ENCODE data around the gene PRRG4. TPM values are rescaled to one million over a fixed set of nuclear protein-coding genes. Genes with fewer than 3 reads are reported as not detected.
"Not testable (repeated sequence)": the region's sequence is repeated elsewhere in the genome, so short reads cannot be mapped to it uniquely, and the experiment has no call there.

Gene PRRG4
- total and polyA plus RNA-seq, 2 donors (not counting 1 experiment from before 2014, with no cell fraction given) = 0.08 to 0.33 TPM

DNA sequence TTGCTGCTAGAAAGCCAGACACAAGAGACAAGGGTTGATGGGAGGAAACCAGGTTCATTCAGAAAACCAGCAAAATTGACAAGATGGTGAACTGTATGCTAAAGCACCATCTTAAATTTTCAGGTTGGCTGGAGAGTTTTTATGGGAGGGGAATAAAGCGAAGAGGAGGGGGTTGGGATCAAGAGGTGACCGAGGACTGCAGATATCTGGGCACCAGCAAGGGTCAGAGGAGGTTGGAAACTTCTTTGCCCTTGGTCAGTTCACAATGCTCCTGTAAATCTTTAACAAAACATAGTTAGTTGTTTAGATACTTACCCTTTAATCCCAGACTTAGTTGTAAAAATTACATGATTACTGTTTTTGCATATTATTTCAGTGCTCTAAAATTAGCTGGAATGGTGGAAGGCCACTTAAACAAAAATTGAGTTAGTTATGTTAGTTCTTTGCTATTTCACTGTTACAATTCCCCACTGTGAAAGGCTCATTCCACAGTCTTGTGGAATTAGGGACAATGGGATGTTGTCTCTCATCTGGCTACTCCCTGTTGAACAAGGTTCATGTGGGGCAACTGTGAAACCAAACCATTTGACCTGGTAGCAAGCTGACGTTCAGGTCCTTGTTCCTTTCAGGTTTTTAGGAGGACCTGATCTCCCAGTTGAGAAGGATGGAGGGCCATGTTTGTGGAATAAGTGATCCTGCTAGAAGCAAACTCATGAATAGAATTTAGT, 32.3 kb downstream of the PRRG4 start:
- Histone ChIP-seq H2AFZ (ENCODE audit: low read length) (no peak overlapping the region), H3K4me3 (replicated peaks in 1 of 4; ENCODE audit: control extremely low read depth in 1 of 4, insufficient read depth in 1 of 4, low read depth in 3 of 4, low read length in 4 of 4) (no peak overlapping the region), H3K79me2 (ENCODE audit: control insufficient read depth, insufficient read depth, low read length) (no peaks in the 10 kb centered on the region), H3K27ac (ENCODE audit: insufficient read depth, low read length) (no peak overlapping the region), H3K9ac (ENCODE audit: insufficient read depth, low read length) (no peak overlapping the region), H3K4me2 (ENCODE audit: extremely low read depth, insufficient read depth, low read length) (no peak overlapping the region), H3K27me3 (ENCODE audit: control insufficient read depth, insufficient read depth, low read length) (peaks cover 3% of the 10 kb centered on the region), H3K36me3 (ENCODE audit: control insufficient read depth, insufficient read depth, low read length) (no peaks in the 10 kb centered on the region), H3K4me1 (ENCODE audit: control insufficient read depth, extremely low read depth, insufficient read depth, low read length) (no peaks in the 10 kb centered on the region), H4K20me1 (ENCODE audit: control insufficient read depth, extremely low read depth, insufficient read depth, low read length) (no peaks in the 10 kb centered on the region), H3K9me3 (ENCODE audit: control insufficient read depth, insufficient read depth, low read depth, low read length) (no peaks in the 10 kb centered on the region)
- no peak for DNase-seq (ENCODE audit: low read depth in 2 of 2)
- TF ChIP-seq EZH2 (IDR thresholded peaks at IDR 0.05; ENCODE audit: low read length, missing control alignments) (no peak), CTCF (conservative IDR thresholded peaks at IDR 0.05 in 1 of 2, IDR thresholded peaks at IDR 0.05 in 1 of 2; ENCODE audit: low read depth in 1 of 2, low read length in 2 of 2) (no peak)

DNA sequence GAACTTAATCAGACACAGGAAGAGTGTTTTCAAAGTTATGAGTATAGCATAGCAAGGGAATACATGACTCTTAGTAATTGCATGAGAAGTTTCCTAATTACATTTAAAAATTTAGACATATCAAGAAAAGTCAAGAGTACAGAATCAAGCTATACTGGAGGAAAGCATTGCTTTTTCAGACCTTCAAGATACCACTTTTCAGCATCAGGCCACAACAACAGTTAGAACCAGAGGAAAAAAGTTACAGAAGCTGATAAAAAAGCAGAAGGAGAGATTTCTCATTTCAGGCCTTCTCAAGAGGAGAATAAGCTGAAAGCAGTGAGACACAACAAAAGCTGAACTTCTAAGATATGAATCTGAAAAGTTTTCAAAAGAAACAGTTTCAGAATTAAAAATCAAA, 34.8 kb downstream of the PRRG4 start:
- no peak for DNase-seq (ENCODE audit: low read depth in 2 of 2)
- Histone ChIP-seq H3K9ac (ENCODE audit: insufficient read depth, low read length) (no peak overlapping the region), H3K9me3 (ENCODE audit: control insufficient read depth, insufficient read depth, low read depth, low read length) (no peaks in the 10 kb centered on the region), H3K79me2 (ENCODE audit: control insufficient read depth, insufficient read depth, low read length) (no peaks in the 10 kb centered on the region), H3K27me3 (ENCODE audit: control insufficient read depth, insufficient read depth, low read length) (no peaks in the 10 kb centered on the region), H3K4me2 (ENCODE audit: extremely low read depth, insufficient read depth, low read length) (no peak overlapping the region), H3K27ac (ENCODE audit: insufficient read depth, low read length) (no peak overlapping the region), H2AFZ (ENCODE audit: low read length) (no peak overlapping the region), H4K20me1 (ENCODE audit: control insufficient read depth, extremely low read depth, insufficient read depth, low read length) (no peaks in the 10 kb centered on the region), H3K4me1 (ENCODE audit: control insufficient read depth, extremely low read depth, insufficient read depth, low read length) (no peaks in the 10 kb centered on the region), H3K4me3 (replicated peaks in 1 of 4; ENCODE audit: control extremely low read depth in 1 of 4, insufficient read depth in 1 of 4, low read depth in 3 of 4, low read length in 4 of 4) (no peak overlapping the region), H3K36me3 (ENCODE audit: control insufficient read depth, insufficient read depth, low read length) (no peaks in the 10 kb centered on the region)
- TF ChIP-seq EZH2 (IDR thresholded peaks at IDR 0.05; ENCODE audit: low read length, missing control alignments) (no peak), CTCF (conservative IDR thresholded peaks at IDR 0.05 in 1 of 2, IDR thresholded peaks at IDR 0.05 in 1 of 2; ENCODE audit: low read depth in 1 of 2, low read length in 2 of 2) (no peak)

- H3K9ac ChIP-seq (ENCODE audit: insufficient read depth, low read length); H3K4me1 ChIP-seq (ENCODE audit: control insufficient read depth, extremely low read depth, insufficient read depth, low read length); H3K36me3 ChIP-seq (ENCODE audit: control insufficient read depth, insufficient read depth, low read length); H3K27me3 ChIP-seq (ENCODE audit: control insufficient read depth, insufficient read depth, low read length); H2AFZ ChIP-seq (ENCODE audit: low read length); H3K9me3 ChIP-seq (ENCODE audit: control insufficient read depth, insufficient read depth, low read depth, low read length); H3K27ac ChIP-seq (ENCODE audit: insufficient read depth, low read length); H4K20me1 ChIP-seq (ENCODE audit: control insufficient read depth, extremely low read depth, insufficient read depth, low read length); DNase-seq (ENCODE audit: low read depth in 2 of 2); H3K4me3 ChIP-seq (replicated peaks in 1 of 4; ENCODE audit: control extremely low read depth in 1 of 4, insufficient read depth in 1 of 4, low read depth in 3 of 4, low read length in 4 of 4); H3K79me2 ChIP-seq (ENCODE audit: control insufficient read depth, insufficient read depth, low read length); H3K4me2 ChIP-seq (ENCODE audit: extremely low read depth, insufficient read depth, low read length): not testable (repeated sequence)
Measured at GRCh38 chr11:32868752-32869151, 39.0 kb downstream of the PRRG4 start.

All from fibroblast of lung (primary cell).